Left ventricle myocardium superior (tissue), 1 donor: Measurements from ENCODE around the gene KDM7A. TPM values are rescaled to one million over a fixed set of nuclear protein-coding genes. Genes with fewer than 3 reads are reported as not detected.
"Not testable (repeated sequence)": the region's sequence is repeated elsewhere in the genome, so short reads cannot be mapped to it uniquely, and the experiment has no call there.

ENCODE experiments used
- ATAC-seq: fragments of 200-7000 bp; cut with Tn5 transposase; one replicate; pipeline ENCODE4 v1.9.1; 2020; ENCODE audit warnings: mild to moderate bottlenecking, moderate library complexity
- DNase-seq: peaks from one replicate; pipeline ENCODE4 v3.0.0-alpha.2; 2020
- intact Hi-C: fragments of 100-400 bp; cut with micrococcal nuclease; formaldehyde crosslinking; loops from one replicate; pipeline ENCODE4 v1.11.0; 2022
- total RNA-seq: library from RNA; stranded (reverse); fragmentation: NEBNext Ultra II Directional; extraction: Animal tissue kit (Norgen Biotek cat#: 25700); gene quantifications from one replicate; pipeline ENCODE4 v1.2.1, GENCODE V29; 2021
- donor health status: DM: no; HTN: yes; CAD: no; lungs with severe emphysema.

Gene KDM7A
- total RNA-seq, 1 donor from 2014 or later = 10.3 TPM

GRCh38 chr7:140126435-140127034 is 50.2 kb downstream of the KDM7A start:
- ATAC-seq (no peak), DNase-seq (no peak)
- intact Hi-C loops = no loop called here

DNA sequence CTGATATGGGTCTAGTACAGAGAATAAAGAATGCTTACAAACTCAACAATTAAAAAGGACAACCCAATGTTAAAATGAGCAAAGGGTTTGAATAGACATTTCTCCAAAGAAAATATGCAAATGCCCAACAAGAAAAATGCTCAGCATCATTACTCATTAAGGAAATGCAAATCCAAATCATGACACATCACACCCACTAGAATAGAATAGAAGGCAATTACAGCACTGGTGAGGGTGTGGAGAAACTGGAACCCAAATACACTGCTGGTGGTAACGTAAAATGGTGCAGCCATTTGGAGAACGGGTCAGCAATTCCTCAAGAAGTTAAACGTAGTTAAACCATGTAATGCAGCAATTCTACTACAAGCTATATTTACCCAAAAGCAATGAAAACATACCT is 53.8 kb downstream of the KDM7A start:
- ATAC-seq (no peak), DNase-seq (no peak)
- intact Hi-C loops = no loop called here

DNA sequence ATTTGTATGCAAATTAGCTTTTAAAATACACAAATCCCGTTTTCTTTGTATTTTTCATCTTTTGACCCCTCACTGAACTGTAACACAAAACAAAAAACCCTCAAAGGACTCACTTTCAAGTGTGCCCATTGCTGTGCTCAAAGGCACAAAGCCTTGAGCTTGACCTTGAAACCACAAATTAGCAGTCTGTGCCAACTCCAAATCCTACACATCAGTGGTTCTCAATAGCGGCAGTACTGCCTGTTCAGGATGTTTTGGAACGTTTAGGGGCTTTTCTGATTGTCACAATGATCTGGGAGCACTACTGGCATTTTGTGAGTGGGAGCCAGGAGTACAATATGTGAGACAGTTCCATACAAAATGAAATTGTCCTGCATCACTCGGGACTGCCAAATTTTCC is 55.5 kb downstream of the KDM7A start:
- ATAC-seq = no peak
- intact Hi-C loops = no loop called here
- no peak for DNase-seq

- DNase-seq, intact Hi-C loops, ATAC-seq: not testable (repeated sequence)
Measured at GRCh38 chr7:140114817-140115216, 62.0 kb downstream of the KDM7A start.

DNA sequence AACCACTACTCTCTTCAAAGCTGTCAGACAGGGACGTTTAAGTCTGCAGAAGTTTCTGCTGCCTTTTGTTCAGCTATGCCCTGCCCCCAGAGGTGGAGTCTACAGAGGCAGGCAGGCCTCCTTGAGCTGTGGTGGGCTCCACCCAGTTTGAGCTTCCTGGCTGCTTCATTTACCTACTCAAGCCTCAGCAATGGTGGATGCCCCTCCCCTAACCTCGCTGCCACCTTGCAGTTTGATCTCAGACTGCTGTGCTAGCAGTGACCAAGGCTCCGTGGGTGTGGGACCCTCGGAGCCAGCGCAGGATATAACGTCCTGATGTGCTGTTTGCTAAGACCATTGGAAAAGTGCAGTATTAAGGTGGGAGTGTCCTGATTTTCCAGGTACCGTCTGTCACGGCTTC is 68.0 kb downstream of the KDM7A start:
- DNase-seq = not testable (repeated sequence)

DNA sequence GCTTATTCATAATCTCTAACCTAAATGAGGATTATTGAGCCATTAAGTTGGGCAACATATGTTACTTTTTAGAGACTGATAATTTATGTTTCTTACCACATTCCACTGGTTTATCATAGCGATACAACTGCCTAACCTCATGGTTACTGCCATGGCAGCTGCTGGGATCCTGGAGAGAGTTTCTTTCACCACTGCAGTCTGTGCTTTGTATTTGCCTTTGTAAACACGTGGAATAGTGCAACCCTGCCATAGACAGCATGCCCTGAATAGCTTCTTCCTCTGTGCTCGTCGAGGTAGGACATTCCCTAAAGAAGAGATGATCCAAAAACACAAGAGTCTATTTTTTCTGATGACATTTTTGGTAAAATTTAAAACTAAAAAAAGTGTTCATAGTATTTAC is 80.3 kb downstream of the KDM7A start:
- no peak for DNase-seq
- intact Hi-C loops = no loop called here
- no peak for ATAC-seq

More for the DNA sequence above, 68.0 kb downstream of the KDM7A start:
- ATAC-seq, intact Hi-C loops: not testable (repeated sequence)

DNA sequence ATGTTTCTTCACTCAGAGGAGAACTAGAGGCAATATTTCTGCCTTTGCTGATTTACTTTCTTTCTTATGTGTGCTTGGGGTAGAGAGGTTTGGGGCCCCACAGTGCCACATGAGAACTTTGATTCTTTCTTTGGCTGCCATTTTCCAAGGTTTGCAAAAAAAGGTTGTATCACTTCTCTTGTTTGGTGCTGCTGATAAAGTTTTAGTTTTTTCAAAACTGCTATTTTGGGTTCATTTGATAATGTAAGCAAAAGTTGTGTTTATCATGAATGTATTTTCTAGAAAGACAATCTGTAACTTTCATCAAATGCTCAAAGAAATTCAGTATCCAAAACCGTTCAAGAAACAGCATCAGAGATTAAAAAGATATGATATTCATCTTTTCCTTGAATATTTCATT is 83.4 kb downstream of the KDM7A start:
- ATAC-seq (no peak), DNase-seq (no peak)
- intact Hi-C loops = no loop called here

DNA sequence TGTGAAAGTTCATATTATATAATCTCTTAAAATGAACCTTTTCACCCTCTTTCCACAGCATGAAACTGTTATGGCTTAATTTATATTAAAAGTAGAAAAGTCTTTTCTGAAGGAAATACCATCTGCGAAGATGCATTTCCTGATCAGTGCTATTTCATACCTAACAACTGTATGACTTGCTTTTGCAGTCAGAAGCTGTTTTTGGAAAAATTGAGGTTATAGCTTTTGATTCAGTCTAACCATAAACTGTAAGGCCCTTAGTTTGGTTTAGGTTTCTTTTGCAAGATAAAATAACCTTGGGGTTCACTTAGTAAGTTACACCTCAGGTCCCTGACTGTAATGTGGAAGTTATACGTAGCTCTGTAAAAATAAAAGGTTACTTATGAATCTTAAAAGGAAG is 91.3 kb downstream of the KDM7A start:
- ATAC-seq (no peak), DNase-seq (no peak)
- intact Hi-C loops = no loop called here

DNA sequence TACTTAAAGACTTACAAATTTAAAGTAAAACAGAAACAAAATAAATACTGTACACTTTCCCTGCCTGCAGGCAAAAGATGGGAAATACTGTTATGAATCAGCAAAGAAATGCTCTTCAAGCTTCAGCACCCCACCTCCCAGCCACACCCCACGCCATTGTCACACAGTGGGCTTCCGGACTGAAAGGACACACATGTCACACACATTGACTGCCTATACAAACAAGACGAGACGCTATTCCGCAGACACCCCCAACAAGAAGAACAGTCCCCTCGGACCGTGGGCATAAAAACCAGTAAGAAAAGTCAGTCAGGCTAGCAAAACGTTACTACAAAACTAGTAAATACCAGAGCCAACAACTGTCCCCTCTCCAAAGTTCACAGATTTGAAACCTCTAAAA is 91.8 kb downstream of the KDM7A start:
- no peak for DNase-seq
- no peak for ATAC-seq
- intact Hi-C loops = no loop called here

DNA sequence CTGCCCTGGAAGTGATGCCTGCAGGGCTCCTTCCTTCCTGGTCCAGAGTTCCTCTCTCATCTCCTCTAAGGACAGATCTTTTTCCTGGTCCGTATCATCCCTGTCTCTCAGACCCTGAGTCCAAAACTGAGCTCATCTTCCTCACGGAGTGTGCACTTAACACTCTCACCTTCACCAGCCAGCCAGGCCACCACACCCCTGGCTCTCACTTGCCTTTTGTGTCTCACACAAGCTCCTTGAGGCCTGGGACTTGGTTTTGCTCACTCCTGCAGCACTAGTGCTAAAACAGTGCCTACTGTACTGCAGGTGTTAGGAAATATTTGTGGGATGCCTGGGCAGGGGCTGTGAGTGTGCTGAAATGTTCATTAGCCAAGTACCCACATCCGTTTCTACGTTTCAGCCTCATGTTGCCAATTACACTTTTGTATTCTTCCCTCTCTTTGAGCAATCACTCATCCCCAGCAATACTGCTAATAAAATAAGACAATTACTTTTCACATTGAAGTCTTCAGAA is 92.6 kb downstream of the KDM7A start:
- peak; percentile 13 for ATAC-seq
- intact Hi-C loops = no loop called here
- no peak for DNase-seq

DNA sequence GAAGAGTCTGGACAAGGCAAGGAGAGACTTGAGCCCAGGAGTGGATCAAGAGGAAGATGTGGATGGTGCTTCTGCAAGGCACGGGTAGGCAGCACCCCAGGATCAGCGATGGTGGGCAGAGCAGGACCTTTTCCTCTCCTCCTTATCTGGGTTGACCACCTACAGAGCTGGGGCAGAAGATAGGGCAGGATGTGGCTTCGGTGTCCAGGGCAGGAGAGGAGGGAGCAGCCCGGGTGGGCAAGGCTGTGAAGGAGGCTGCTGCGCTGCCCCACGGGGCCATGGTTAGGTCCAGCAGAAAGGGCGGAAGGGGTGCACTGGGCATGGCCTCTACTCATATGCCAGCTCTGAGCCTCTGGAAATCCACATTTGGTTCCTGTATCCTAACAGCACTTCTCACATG is 94.0 kb downstream of the KDM7A start:
- DNase-seq (no peak), ATAC-seq (no peak)
- intact Hi-C loops = no loop called here

DNA sequence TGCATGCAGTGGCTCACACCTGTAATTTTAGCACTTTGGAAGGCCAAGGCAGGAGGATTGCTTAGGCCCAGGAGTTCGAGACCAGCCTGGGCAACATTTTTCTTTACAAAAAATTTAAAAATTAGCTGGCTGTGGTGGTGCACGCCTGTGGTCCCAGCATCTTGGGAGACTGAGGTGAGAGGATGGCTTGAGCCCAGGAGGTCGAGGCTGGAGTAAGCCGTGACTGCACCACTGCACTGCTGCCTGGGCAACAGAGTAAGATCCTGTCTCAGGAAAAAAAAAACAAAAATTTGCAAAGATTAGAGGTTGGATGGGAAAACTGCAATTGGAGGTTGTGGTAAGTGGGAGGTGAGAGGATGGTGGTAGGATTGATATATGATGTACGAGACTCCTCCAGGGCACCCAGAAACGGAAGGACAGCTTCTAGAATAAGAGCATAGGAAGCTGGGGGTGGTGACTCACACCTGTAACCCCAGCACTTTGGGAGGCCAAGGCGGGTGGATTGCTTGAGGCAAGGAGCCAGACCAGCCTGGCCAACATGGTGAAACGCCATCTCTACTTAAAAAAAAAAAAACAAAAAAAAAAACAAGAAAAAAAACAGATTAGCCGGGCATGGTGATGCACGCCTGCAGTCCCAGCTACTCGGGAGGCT is 94.9 kb downstream of the KDM7A start:
- intact Hi-C loops = no loop called here
- no peak for ATAC-seq
- DNase-seq = no peak

GRCh38 chr7:140080919-140081318 is 95.9 kb downstream of the KDM7A start:
- intact Hi-C loops = no loop called here
- DNase-seq = no peak

DNA sequence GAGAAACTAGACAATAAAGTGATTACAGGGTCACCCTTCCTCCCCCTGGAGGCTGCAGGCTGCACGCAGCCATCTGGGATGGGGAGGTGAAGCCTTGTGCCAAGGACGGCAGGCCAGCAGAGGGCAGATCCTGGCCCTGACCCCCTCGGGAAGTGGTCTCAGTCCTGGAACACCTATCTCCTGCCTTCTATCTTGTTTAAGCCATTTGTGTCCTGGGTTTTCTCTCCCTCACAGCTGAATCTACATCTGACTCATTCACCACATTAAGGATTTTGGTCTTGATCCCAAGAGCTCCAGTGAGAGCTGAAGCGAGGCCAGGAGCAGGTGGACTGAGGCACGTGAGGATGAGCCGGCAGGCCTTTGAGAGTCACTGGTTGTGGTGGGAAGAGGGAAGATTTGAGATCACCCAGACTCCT is 97.7 kb downstream of the KDM7A start:
- ATAC-seq (peak; percentile 62), DNase-seq (no peak)
- intact Hi-C loops = no loop called here

More at GRCh38 chr7:140080919-140081318, 95.9 kb downstream of the KDM7A start:
- ATAC-seq = no peak

- ATAC-seq (no peak), DNase-seq (no peak)
- intact Hi-C loops = no loop called here
Measured at GRCh38 chr7:140078392-140078791, 98.4 kb downstream of the KDM7A start.

- intact Hi-C loops = no loop called here
- ATAC-seq (no peak), DNase-seq (no peak)
Measured at GRCh38 chr7:140074780-140075179, 102.0 kb downstream of the KDM7A start.

DNA sequence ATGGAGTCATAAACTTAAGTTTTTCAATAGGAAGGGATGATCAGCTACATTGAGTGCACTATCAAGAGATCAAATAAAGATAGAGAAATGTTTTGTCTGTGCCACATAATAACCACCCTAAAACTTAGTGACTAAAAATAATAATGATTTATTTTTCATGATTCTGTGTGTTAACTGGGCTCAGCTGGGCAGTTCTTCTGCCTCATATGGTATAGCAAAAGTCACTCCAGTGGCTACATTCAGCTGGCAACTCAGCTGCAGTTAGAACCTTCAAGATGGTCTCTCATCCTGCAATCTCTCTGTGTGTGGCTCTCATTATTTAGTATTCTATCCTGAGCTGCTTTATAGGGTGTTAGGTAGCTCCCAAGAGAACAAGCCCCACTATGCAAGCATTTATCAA is 106.2 kb downstream of the KDM7A start:
- ATAC-seq = no peak

DNA sequence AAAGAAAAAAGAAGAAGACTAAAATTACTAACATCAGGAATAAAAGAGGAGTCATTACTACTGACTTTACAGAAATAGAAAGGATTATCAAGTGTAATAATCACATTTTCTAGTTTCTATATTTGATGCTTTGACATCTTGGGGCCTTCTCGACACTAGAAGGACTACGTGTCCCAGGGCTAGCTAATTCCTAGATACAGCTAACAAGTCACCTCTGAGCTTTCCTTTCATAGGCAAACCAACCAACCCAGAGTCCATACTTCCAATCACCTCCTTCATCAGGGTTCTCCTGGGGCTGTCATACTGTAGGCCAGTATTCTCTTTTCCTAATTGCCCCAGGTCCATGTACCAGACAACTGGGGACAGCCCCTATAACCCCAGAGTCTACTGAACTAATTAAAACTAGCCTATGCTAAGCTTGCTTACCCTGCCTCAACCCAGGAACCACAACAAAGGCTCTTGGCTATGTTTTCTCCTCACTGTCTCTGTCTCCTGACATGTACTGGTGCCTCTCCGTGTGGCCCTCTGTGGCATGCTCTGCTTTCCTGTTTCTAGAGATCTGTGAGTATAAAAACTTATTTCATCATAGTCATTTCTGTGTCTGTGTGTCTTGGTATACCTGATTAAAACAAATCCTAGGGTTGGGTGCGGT is 107.4 kb downstream of the KDM7A start:
- intact Hi-C loops = no loop called here
- DNase-seq (no peak), ATAC-seq (no peak)

More for the DNA sequence above, 106.2 kb downstream of the KDM7A start:
- intact Hi-C loops = no loop called here
- DNase-seq = no peak

DNA sequence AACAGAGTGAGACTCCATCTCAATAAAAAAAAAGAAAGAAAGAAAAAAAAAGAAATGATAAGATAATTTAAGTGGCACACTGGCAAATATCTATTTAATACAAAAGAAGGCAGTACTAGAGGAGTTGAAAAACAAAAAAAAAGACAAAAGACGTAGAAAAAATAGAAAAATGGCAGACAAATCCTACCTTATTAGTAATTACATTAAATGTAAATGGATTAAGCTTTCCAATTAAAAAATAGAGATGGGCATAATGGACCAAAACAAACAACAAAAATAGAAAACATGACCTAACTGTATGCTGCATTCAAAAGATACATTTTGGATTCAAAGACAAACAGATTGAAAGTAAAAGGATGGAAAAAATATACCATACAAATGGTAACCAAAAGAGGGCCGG is 108.8 kb downstream of the KDM7A start:
- no peak for ATAC-seq
- intact Hi-C loops = no loop called here
- no peak for DNase-seq

DNA sequence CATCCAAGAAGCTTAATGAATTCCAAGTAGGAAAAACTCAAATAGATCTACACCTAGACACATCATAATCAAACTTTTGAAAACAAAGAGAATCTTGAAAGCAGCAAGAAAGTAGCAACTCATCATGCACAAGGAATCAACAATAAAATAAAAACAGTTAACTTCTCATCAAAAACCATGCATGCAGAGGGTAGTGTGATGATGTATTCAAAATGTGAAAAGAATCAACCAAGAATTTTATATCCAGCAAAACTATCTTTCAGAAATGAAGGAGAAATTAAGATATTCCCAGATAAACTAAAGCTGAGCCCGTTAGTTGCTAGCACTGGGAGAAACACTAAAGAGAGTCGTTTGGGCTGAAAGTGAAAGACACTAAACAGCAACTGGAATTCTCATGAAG is 109.7 kb downstream of the KDM7A start:
- ATAC-seq = no peak
- DNase-seq = no peak
- intact Hi-C loops = no loop called here
